Small intestine (tissue), 7 donors: Measurements from ENCODE around the gene GIMAP5. TPM values are rescaled to one million over a fixed set of nuclear protein-coding genes. Genes with fewer than 3 reads are reported as not detected.

ENCODE experiments used
- DNase-seq, 2 donors: peaks; one replicate each; pipeline versions ENCODE4 v3.0.0 to v3.0.0-alpha.2; 2013
- FAIRE-seq: peaks from 2 replicates; lab custom pipeline; 2012; peaks lifted over from hg19 to GRCh38; lab: Jason Lieb, UNC
- H3K27ac ChIP-seq, 3 donors: one replicate each; pipeline ENCODE4 v1.5.1; 2013; ENCODE audit warnings: low read length in 2 of 3, mild to moderate bottlenecking in 2 of 3, control low read depth in 1 of 3, inconsistent platforms in 1 of 3, low read depth in 1 of 3, moderate library complexity in 1 of 3
- H3K27me3 ChIP-seq, 3 donors: one replicate each; pipeline ENCODE4 v1.6.1; 2013; ENCODE audit warnings: low read length in 3 of 3, inconsistent platforms in 1 of 3; ENCODE audit not compliant: control insufficient read depth in 3 of 3, insufficient read depth in 3 of 3
- H3K36me3 ChIP-seq, 3 donors: one replicate each; pipeline ENCODE4 v1.6.1; 2013; ENCODE audit warnings: low read length in 3 of 3, inconsistent platforms in 1 of 3, low read depth in 1 of 3, mild to moderate bottlenecking in 1 of 3, moderate library complexity in 1 of 3; ENCODE audit not compliant: control insufficient read depth in 3 of 3, insufficient read depth in 2 of 3
- H3K4me1 ChIP-seq, 3 donors: one replicate each; pipeline ENCODE4 v1.6.1; 2013; ENCODE audit warnings: low read length in 2 of 3, inconsistent platforms in 1 of 3, low read depth in 1 of 3, mild to moderate bottlenecking in 1 of 3, moderate library complexity in 1 of 3; ENCODE audit not compliant: control insufficient read depth in 3 of 3, insufficient read depth in 2 of 3
- H3K4me3 ChIP-seq, 3 donors: one replicate each; pipeline ENCODE4 v1.5.1; 2013; ENCODE audit warnings: low read length in 3 of 3, control low read depth in 1 of 3, inconsistent platforms in 1 of 3, low read depth in 1 of 3, mild to moderate bottlenecking in 1 of 3, moderate library complexity in 1 of 3
- H3K9me3 ChIP-seq, 2 donors: one replicate each; pipeline ENCODE4 v1.6.1; 2013; ENCODE audit warnings: low read depth in 1 of 2, low read length in 1 of 2; ENCODE audit not compliant: control insufficient read depth in 2 of 2, insufficient read depth in 1 of 2
- WGBS, 3 donors: extraction: QIAGEN DNeasy Blood & Tissue Kit; methylation state at CpG; one replicate each; pipeline ENCODE4 v1.1.7; 2013; 5-methylcytosine and 5-hydroxymethylcytosine counted together
- polyA plus RNA-seq, 4 donors: library from polyadenylated mRNA; stranded (reverse) in 3 of 4; unstranded in 1 of 4; fragments of 200-250 nt in 3 of 4; fragments of 120-200 nt in 1 of 4; gene quantifications; one replicate each; pipeline versions ENCODE4 v1.2.1 to v1.2.3, GENCODE V29; 2013
- donor health status: healthy with polysubstance abuse.
- donor health status: control.
- donor health status: control.
- donor health status: Bipolar disorder and iron deficiency.
- donor health status: healthy.

GIMAP5 gene
- polyA plus RNA-seq, 4 donors: 3.8 to 29.9 (median 13.9) TPM

- Histone ChIP-seq H3K4me1 (no peaks in the 10 kb centered on the region), H3K27ac (peak overlapping the region in 1 of 3 donors; percentile 36), H3K9me3 (peaks cover 0 to 2% of the 10 kb centered on the region in 2 donors), H3K36me3 (peaks cover 0 to 4% (median 0%) of the 10 kb centered on the region in 3 donors), H3K4me3 (no peak overlapping the region), H3K27me3 (no peaks in the 10 kb centered on the region)
- WGBS, 3 donors: 77 to 87% (median 85%) methylated on average over 6 of the region's 6 CpGs
- DNase-seq (no peak), FAIRE-seq (no peak)
These were observed 9.7 kb downstream of the GIMAP5 start for GRCh38 chr7:150746921-150747320.

GRCh38 chr7:150748376-150748775 is 11.2 kb downstream of the GIMAP5 start:
- 57 to 67% (median 64%) methylated on average over 4 of the region's 4 CpGs for WGBS, 3 donors
- DNase-seq (no peak), FAIRE-seq (no peak)
- Histone ChIP-seq H3K36me3 (peaks cover 0 to 2% (median 0%) of the 10 kb centered on the region in 3 donors), H3K4me3 (no peak overlapping the region), H3K9me3 (peaks cover 0 to 2% of the 10 kb centered on the region in 2 donors), H3K27ac (no peak overlapping the region), H3K27me3 (peaks cover 0 to 3% (median 0%) of the 10 kb centered on the region in 3 donors), H3K4me1 (no peaks in the 10 kb centered on the region)

GRCh38 chr7:150751702-150752101 is 14.5 kb downstream of the GIMAP5 start:
- Histone ChIP-seq H3K27ac (no peak overlapping the region), H3K36me3 (no peaks in the 10 kb centered on the region), H3K9me3 (peaks cover 0 to 2% of the 10 kb centered on the region in 2 donors), H3K4me3 (no peak overlapping the region), H3K27me3 (peaks cover 0 to 3% (median 0%) of the 10 kb centered on the region in 3 donors), H3K4me1 (peaks cover 0 to 4% (median 0%) of the 10 kb centered on the region in 3 donors)
- FAIRE-seq (no peak), DNase-seq (no peak)
- WGBS, 3 donors: 28 to 43% (median 41%) methylated on average over 2 of the region's 2 CpGs

GRCh38 chr7:150753239-150753638 is 16.0 kb downstream of the GIMAP5 start:
- H3K27me3 ChIP-seq: peaks cover 0 to 3% (median 0%) of the 10 kb centered on the region in 3 donors
- H3K4me1 ChIP-seq: peaks cover 0 to 4% (median 0%) of the 10 kb centered on the region in 3 donors
- DNase-seq (no peak), FAIRE-seq (no peak)
- no peak overlapping the region for H3K4me3 ChIP-seq
- H3K9me3 ChIP-seq: no peaks in the 10 kb centered on the region
- no peaks in the 10 kb centered on the region for H3K36me3 ChIP-seq
- peak overlapping the region in 1 of 3 donors; percentile 28 for H3K27ac ChIP-seq
- WGBS, 3 donors: 72 to 85% (median 82%) methylated on average over 6 of the region's 6 CpGs

GRCh38 chr7:150753826-150754603 is 16.8 kb downstream of the GIMAP5 start:
- H3K9me3 ChIP-seq: no peaks in the 10 kb centered on the region
- DNase-seq (no peak), FAIRE-seq (no peak)
- WGBS, 3 donors: 41 to 44% (median 42%) methylated on average over 3 of the region's 3 CpGs
- H3K27ac ChIP-seq: no peak overlapping the region
- peaks cover 0 to 4% (median 0%) of the 10 kb centered on the region in 3 donors for H3K4me1 ChIP-seq
- no peak overlapping the region for H3K4me3 ChIP-seq
- H3K27me3 ChIP-seq: peaks cover 0 to 3% (median 0%) of the 10 kb centered on the region in 3 donors
- no peaks in the 10 kb centered on the region for H3K36me3 ChIP-seq

GRCh38 chr7:150754951-150755350 is 17.7 kb downstream of the GIMAP5 start:
- Histone ChIP-seq H3K4me1 (peaks cover 0 to 4% (median 0%) of the 10 kb centered on the region in 3 donors), H3K4me3 (no peak overlapping the region), H3K27me3 (peaks cover 0 to 3% (median 0%) of the 10 kb centered on the region in 3 donors), H3K36me3 (no peaks in the 10 kb centered on the region), H3K27ac (peak overlapping the region in 1 of 3 donors; percentile 73), H3K9me3 (no peaks in the 10 kb centered on the region)
- FAIRE-seq (no peak), DNase-seq (no peak)

GRCh38 chr7:150755473-150756099 is 18.4 kb downstream of the GIMAP5 start:
- H3K27ac ChIP-seq: peak overlapping the region in 1 of 3 donors; percentile 73
- no peaks in the 10 kb centered on the region for H3K36me3 ChIP-seq
- H3K27me3 ChIP-seq: peaks cover 0 to 3% (median 0%) of the 10 kb centered on the region in 3 donors
- FAIRE-seq (no peak), DNase-seq (peak in 1 of 2 donors; percentile 58)
- no peak overlapping the region for H3K4me3 ChIP-seq
- H3K4me1 ChIP-seq: peaks cover 0 to 4% (median 0%) of the 10 kb centered on the region in 3 donors
- no peaks in the 10 kb centered on the region for H3K9me3 ChIP-seq
- WGBS, 3 donors: 61 to 89% (median 61%) methylated on average over 4 of the region's 4 CpGs

GRCh38 chr7:150756166-150756565 is 18.9 kb downstream of the GIMAP5 start:
- Histone ChIP-seq H3K9me3 (no peaks in the 10 kb centered on the region), H3K27me3 (peaks cover 0 to 3% (median 0%) of the 10 kb centered on the region in 3 donors), H3K36me3 (no peaks in the 10 kb centered on the region), H3K27ac (peak overlapping the region in 2 of 3 donors; percentile 48 to 64), H3K4me1 (peaks cover 0 to 4% (median 0%) of the 10 kb centered on the region in 3 donors), H3K4me3 (no peak overlapping the region)
- FAIRE-seq (no peak), DNase-seq (no peak)
- 65 to 77% (median 74%) methylated on average over 3 of the region's 3 CpGs for WGBS, 3 donors
